K562 (cell line): ENCODE measurements around the gene ACSS2. TPM values are rescaled to one million over a fixed set of nuclear protein-coding genes. Genes with fewer than 3 reads are reported as not detected.

Source experiments
- ARHGAP35 ChIP-seq: fragments of 450-650 bp; IDR thresholded peaks from 2 replicates; pipeline ENCODE4 v1.6.1; 2018; ENCODE audit not compliant: partially characterized antibody
- BACH1 ChIP-seq: fragments of 200-800 bp; sonication (Bioruptor generic); IDR thresholded peaks from 2 replicates; pipeline ENCODE4 v1.6.1; 2016; ENCODE audit warnings: missing genetic modification characterization, missing compliant biosample characterization
- CEBPG ChIP-seq, 3 experiments: fragments of 200-800 bp in 1 of 3; sonication (Bioruptor generic) in 1 of 3; sonication (generic) in 1 of 3; formaldehyde crosslinking in 1 of 3; IDR thresholded peaks in 2 of 3; conservative IDR thresholded peaks in 1 of 3; 2 replicates each; pipeline versions ENCODE4 v1.6.1 to v1.8.0; 2016 to 2022; ENCODE audit warnings: missing compliant biosample characterization in 2 of 3, missing genetic modification characterization in 2 of 3, mild to moderate bottlenecking in 1 of 3, missing genetic modification reagents in 1 of 3
- ETV1 ChIP-seq: fragments of 450-650 bp; conservative IDR thresholded peaks from 2 replicates; pipeline ENCODE4 v1.6.1; 2016; ENCODE audit warnings: missing genetic modification characterization, control low read depth, low read depth, missing compliant biosample characterization
- FOSL1 ChIP-seq: fragments of 200-800 bp; sonication (Bioruptor generic); conservative IDR thresholded peaks from 2 replicates; pipeline ENCODE4 v1.6.1; 2016; ENCODE audit warnings: missing genetic modification characterization, missing compliant biosample characterization
- HDGF ChIP-seq: fragments of 450-650 bp; IDR thresholded peaks from 2 replicates; pipeline ENCODE4 v1.6.1; 2016
- HIVEP1 ChIP-seq: fragments of 250-450 bp; sonication (Bioruptor Pico); IDR thresholded peaks from 2 replicates; pipeline ENCODE4 v1.4.0; 2020; ENCODE audit warnings: mild to moderate bottlenecking
- MYC ChIP-seq, 2 experiments: fragments of 250-450 bp in 1 of 2; sonication (Bioruptor Pico) in 1 of 2; IDR thresholded peaks; 2 replicates each; pipeline versions ENCODE4 v1.5.1 to v1.6.1; 2012 to 2021; ENCODE audit warnings: low read depth in 2 of 2, borderline replicate concordance in 1 of 2, improper control_type of control experiment in 1 of 2, low read length in 1 of 2, mild to moderate bottlenecking in 1 of 2, moderate library complexity in 1 of 2
- POLR2AphosphoS2 ChIP-seq: IDR thresholded peaks from 2 replicates; pipeline ENCODE4 v1.6.1; 2012; ENCODE audit warnings: low read length, improper control_type of control experiment
- PTTG1 ChIP-seq: fragments of 450-650 bp; IDR thresholded peaks from 2 replicates; pipeline ENCODE4 v1.6.1; 2016; ENCODE audit warnings: low read depth, mild to moderate bottlenecking, missing genetic modification characterization, missing compliant biosample characterization
- SMC3 ChIP-seq: conservative IDR thresholded peaks from 2 replicates; pipeline ENCODE4 v1.6.1; 2011; ENCODE audit warnings: low read depth, low read length, improper control_type of control experiment; ENCODE audit not compliant: insufficient read depth
- TOE1 ChIP-seq, 2 experiments: fragments of 450-650 bp in 1 of 2; sonication (generic) in 1 of 2; formaldehyde crosslinking in 1 of 2; IDR thresholded peaks; 2 replicates each; pipeline versions ENCODE4 v1.7.1 to v1.8.0; 2016 to 2022; ENCODE audit warnings: borderline replicate concordance in 2 of 2, mild to moderate bottlenecking in 2 of 2, antibody characterized with exemption in 1 of 2, inconsistent platforms in 1 of 2, low read depth in 1 of 2, missing genetic modification reagents in 1 of 2, moderate library complexity in 1 of 2
- ZFP30 ChIP-seq: fragments of 250-450 bp; sonication (Bioruptor Pico); IDR thresholded peaks from 2 replicates; pipeline ENCODE4 v1.8.0; 2022; ENCODE audit warnings: moderate library complexity, mild to moderate bottlenecking, inconsistent platforms, borderline replicate concordance
- ZNF174 ChIP-seq: fragments of 250-450 bp; sonication (Bioruptor Pico); IDR thresholded peaks from 2 replicates; pipeline ENCODE4 v1.4.0; 2020; ENCODE audit warnings: mild to moderate bottlenecking
- ZNF696 ChIP-seq: fragments of 250-450 bp; sonication (Bioruptor Pico); conservative IDR thresholded peaks from 2 replicates; pipeline ENCODE4 v1.4.0; 2020; ENCODE audit warnings: mild to moderate bottlenecking, moderate library complexity
- polyA plus RNA-seq, 8 experiments: library from polyadenylated mRNA; depleted of rRNA in 4 of 8; stranded (reverse) in 5 of 8; unstranded in 3 of 8; fragments of >200 nt; fragmentation: Nextera tagmentation in 2 of 8; fragmentation: Illumina TruSeq in 1 of 8; extraction: Ambion mirVana in 2 of 8; extraction: Trizol in 1 of 8; gene quantifications; 2 replicates each; pipeline versions ENCODE4 v1.2.1 to v1.2.3, GENCODE V29; 2011 to 2014; ENCODE audit warnings: inconsistent platforms in 1 of 8, missing spikeins in 1 of 8
- total RNA-seq, 7 experiments: library from RNA; depleted of rRNA in 6 of 7; stranded (reverse); fragments of >200 nt in 6 of 7; fragmentation: Illumina TruSeq in 2 of 7; extraction: Trizol in 2 of 7; gene quantifications; 2 replicates each; pipeline versions ENCODE4 v1.2.1 to v1.2.3, GENCODE V29; 2011 to 2021; ENCODE audit warnings: low replicate concordance in 1 of 7
- TF ChIP-seq, protein P1 (sequence below): fragments of 250-450 bp; sonication (Bioruptor Pico); IDR thresholded peaks from 2 replicates; pipeline ENCODE4 v1.4.0; 2020; ENCODE audit warnings: mild to moderate bottlenecking, moderate library complexity, borderline replicate concordance
- TF ChIP-seq, protein P2 (sequence below): fragments of 250-450 bp; sonication (Bioruptor Pico); IDR thresholded peaks from 2 replicates; pipeline ENCODE4 v1.4.0; 2020
- TF ChIP-seq, protein P3 (sequence below): fragments of 450-650 bp; formaldehyde crosslinking; IDR thresholded peaks from 2 replicates; pipeline ENCODE4 v1.4.0; 2020; ENCODE audit warnings: mild to moderate bottlenecking
- TF ChIP-seq, protein P4 (sequence below): fragments of 450-650 bp; conservative IDR thresholded peaks from 2 replicates; pipeline ENCODE4 v1.6.1; 2016; ENCODE audit warnings: missing genetic modification characterization, low read depth, mild to moderate bottlenecking, control low read depth, missing compliant biosample characterization

Gene ACSS2
- total and polyA plus RNA-seq, 9 of the 15 experiments (the other 6 are each of a cell fraction or from before 2014, with no cell fraction given) = 21.9 to 246 (median 66.2) TPM

DNA sequence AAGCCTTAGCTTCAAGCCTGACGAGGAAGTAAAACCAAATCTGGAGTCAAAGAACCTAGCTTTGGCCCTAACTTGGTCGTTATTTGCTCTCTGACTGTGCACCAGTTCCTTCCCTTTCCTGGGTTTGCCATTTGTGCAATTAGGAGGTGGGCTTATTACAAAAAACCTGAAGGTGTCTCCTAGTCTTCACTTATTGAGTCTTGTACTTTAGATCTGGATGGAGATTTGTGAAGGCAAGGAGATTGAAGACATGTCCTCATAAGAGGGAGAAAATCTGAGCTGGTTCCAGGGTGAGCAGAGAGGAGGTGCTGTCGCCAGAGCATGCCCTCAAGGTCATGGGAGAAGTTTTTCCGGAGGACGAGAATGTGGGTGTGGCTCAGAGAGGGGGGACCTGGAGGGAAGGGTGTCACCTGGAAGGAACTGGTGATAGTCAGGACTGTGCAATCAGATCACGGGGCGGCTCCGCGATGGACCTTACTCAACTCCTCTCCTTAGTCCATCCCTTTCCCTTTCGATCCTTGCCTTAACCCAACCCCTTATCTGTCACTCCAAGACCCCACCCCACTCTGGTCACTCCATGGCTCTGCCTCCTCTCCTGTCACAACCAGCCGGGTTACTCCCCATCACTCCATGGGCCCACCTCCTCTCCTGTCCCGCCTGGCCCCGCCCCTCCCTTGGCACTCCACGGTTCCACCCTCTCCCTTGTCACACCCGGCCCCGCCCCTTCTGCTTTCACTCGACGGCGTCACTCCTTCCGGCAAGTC, 588 bp upstream of the ACSS2 start (continued):
- TF ChIP-seq, protein P1, sequence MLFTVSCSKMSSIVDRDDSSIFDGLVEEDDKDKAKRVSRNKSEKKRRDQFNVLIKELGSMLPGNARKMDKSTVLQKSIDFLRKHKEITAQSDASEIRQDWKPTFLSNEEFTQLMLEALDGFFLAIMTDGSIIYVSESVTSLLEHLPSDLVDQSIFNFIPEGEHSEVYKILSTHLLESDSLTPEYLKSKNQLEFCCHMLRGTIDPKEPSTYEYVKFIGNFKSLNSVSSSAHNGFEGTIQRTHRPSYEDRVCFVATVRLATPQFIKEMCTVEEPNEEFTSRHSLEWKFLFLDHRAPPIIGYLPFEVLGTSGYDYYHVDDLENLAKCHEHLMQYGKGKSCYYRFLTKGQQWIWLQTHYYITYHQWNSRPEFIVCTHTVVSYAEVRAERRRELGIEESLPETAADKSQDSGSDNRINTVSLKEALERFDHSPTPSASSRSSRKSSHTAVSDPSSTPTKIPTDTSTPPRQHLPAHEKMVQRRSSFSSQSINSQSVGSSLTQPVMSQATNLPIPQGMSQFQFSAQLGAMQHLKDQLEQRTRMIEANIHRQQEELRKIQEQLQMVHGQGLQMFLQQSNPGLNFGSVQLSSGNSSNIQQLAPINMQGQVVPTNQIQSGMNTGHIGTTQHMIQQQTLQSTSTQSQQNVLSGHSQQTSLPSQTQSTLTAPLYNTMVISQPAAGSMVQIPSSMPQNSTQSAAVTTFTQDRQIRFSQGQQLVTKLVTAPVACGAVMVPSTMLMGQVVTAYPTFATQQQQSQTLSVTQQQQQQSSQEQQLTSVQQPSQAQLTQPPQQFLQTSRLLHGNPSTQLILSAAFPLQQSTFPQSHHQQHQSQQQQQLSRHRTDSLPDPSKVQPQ (CRISPR knock-in tag) = no peak
- TF ChIP-seq PTTG1 (tag) = no peak
- no peak for TF ChIP-seq BACH1
- TF ChIP-seq SMC3 = no peak
- no peak for TF ChIP-seq ARHGAP35
- 0 out of 2 replicates have a peak, but pooled peaks have one; percentile 23 for TF ChIP-seq FOSL1
- no peak for TF ChIP-seq HIVEP1 (CRISPR knock-in tag)
- no peak for TF ChIP-seq ZNF174 (CRISPR knock-in tag)
- no peak; the same call in 1 of the 2 replicates for TF ChIP-seq CEBPG (CRISPR knock-in tag; IDR thresholded peaks at IDR 0.05)
- peak in 1 of 2 experiments; percentile 74; a peak in 2 of 4 replicates for TF ChIP-seq CEBPG (tag; conservative IDR thresholded peaks at IDR 0.05 in 1 of 2, IDR thresholded peaks at IDR 0.05 in 1 of 2)
- TF ChIP-seq TOE1 (IDR thresholded peaks at IDR 0.05; ENCODE audit: borderline replicate concordance) = peak; percentile 66; the same call in 1 of the 2 replicates
- TF ChIP-seq TOE1 (CRISPR knock-in tag; IDR thresholded peaks at IDR 0.05; ENCODE audit: borderline replicate concordance, low read depth) = no peak
- TF ChIP-seq, protein P2, sequence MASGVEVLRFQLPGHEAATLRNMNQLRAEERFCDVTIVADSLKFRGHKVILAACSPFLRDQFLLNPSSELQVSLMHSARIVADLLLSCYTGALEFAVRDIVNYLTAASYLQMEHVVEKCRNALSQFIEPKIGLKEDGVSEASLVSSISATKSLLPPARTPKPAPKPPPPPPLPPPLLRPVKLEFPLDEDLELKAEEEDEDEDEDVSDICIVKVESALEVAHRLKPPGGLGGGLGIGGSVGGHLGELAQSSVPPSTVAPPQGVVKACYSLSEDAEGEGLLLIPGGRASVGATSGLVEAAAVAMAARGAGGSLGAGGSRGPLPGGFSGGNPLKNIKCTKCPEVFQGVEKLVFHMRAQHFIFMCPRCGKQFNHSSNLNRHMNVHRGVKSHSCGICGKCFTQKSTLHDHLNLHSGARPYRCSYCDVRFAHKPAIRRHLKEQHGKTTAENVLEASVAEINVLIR (CRISPR knock-in tag) = no peak
- TF ChIP-seq, protein P3, sequence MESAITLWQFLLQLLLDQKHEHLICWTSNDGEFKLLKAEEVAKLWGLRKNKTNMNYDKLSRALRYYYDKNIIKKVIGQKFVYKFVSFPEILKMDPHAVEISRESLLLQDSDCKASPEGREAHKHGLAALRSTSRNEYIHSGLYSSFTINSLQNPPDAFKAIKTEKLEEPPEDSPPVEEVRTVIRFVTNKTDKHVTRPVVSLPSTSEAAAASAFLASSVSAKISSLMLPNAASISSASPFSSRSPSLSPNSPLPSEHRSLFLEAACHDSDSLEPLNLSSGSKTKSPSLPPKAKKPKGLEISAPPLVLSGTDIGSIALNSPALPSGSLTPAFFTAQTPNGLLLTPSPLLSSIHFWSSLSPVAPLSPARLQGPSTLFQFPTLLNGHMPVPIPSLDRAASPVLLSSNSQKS (CRISPR knock-in tag) = no peak
- no peak for TF ChIP-seq ZNF696 (CRISPR knock-in tag)
- no peak for TF ChIP-seq POLR2AphosphoS2
- TF ChIP-seq HDGF = peak; percentile 98
- TF ChIP-seq ZFP30 (CRISPR knock-in tag) = no peak
- peak; percentile 25 for TF ChIP-seq ETV1 (tag)
- TF ChIP-seq, protein P4, sequence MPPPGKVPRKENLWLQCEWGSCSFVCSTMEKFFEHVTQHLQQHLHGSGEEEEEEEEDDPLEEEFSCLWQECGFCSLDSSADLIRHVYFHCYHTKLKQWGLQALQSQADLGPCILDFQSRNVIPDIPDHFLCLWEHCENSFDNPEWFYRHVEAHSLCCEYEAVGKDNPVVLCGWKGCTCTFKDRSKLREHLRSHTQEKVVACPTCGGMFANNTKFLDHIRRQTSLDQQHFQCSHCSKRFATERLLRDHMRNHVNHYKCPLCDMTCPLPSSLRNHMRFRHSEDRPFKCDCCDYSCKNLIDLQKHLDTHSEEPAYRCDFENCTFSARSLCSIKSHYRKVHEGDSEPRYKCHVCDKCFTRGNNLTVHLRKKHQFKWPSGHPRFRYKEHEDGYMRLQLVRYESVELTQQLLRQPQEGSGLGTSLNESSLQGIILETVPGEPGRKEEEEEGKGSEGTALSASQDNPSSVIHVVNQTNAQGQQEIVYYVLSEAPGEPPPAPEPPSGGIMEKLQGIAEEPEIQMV (tag) = no peak
- peak; percentile 48 for TF ChIP-seq MYC (IDR thresholded peaks at IDR 0.05; ENCODE audit: low read depth, low read length)
- no peak for TF ChIP-seq MYC (CRISPR knock-in tag; IDR thresholded peaks at IDR 0.05; ENCODE audit: borderline replicate concordance, low read depth)
